Vagina (tissue), 2 donors: ENCODE data around the gene SRRM4.

Experiments
- CTCF ChIP-seq, 3 experiments: fragments of 450-650 bp in 2 of 3; fragments of 200-600 bp in 1 of 3; sonication (generic) in 1 of 3; IDR thresholded peaks; one replicate each; pipeline ENCODE4 v1.5.1; 2017 to 2019; ENCODE audit warnings: antibody characterized with exemption in 3 of 3, mild to moderate bottlenecking in 2 of 3, moderate library complexity in 2 of 3
- POLR2AphosphoS5 ChIP-seq, 2 donors: sonication (generic); formaldehyde crosslinking; IDR thresholded peaks; one replicate each; pipeline ENCODE4 v1.9.0; 2017; ENCODE audit warnings: antibody characterized with exemption in 2 of 2, mild to moderate bottlenecking in 2 of 2, low read depth in 1 of 2; ENCODE audit not compliant: insufficient read depth in 1 of 2

- TF ChIP-seq CTCF (IDR thresholded peaks at IDR 0.05) (no peak), POLR2AphosphoS5 (IDR thresholded peaks at IDR 0.05; ENCODE audit: insufficient read depth in 1 of 2, low read depth in 1 of 2) (peak; percentile 94 to 95)
Observed at GRCh38 chr12:119178544-119179334, 197.4 kb downstream of the SRRM4 start, which contains the start of gene HSPB8.
